Natural killer cell (primary cell): ENCODE results near the gene KLHL24. TPM values are rescaled to one million over a fixed set of nuclear protein-coding genes. Genes with fewer than 3 reads are reported as not detected.
"Not testable (repeated sequence)": the region's sequence is repeated elsewhere in the genome, so short reads cannot be mapped to it uniquely, and the experiment has no call there.

Source experiments
- ATAC-seq, 3 donors: fragments of 150-1000 bp in 2 of 3; fragments of 200-7000 bp in 1 of 3; cut with Tn5 transposase; 1 replicate in 1 of 3; 2 replicates in 2 of 3; pipeline ENCODE4 v1.10.0; 2021; ENCODE audit warnings: mild to moderate bottlenecking in 2 of 3, moderate library complexity in 2 of 3
- DNase-seq, 2 donors: peaks; one replicate each; pipeline versions ENCODE4 v3.0.0 to v3.0.0-alpha.2; 2013 to 2021; ENCODE audit warnings: mixed read lengths in 1 of 2
- H3K27ac ChIP-seq: one replicate; pipeline ENCODE4 v1.5.1; 2013; ENCODE audit warnings: mild to moderate bottlenecking, low read length
- H3K27me3 ChIP-seq: one replicate; pipeline ENCODE4 v1.6.1; 2013; ENCODE audit warnings: low read length; ENCODE audit not compliant: control insufficient read depth, insufficient read depth
- H3K36me3 ChIP-seq: one replicate; pipeline ENCODE4 v1.6.1; 2013; ENCODE audit warnings: low read length; ENCODE audit not compliant: control insufficient read depth, insufficient read depth
- H3K4me1 ChIP-seq: one replicate; pipeline ENCODE4 v1.6.1; 2013; ENCODE audit warnings: low read length; ENCODE audit not compliant: control insufficient read depth, insufficient read depth
- H3K4me3 ChIP-seq: one replicate; pipeline ENCODE4 v1.5.1; 2013; ENCODE audit warnings: low read length
- H3K9me3 ChIP-seq: one replicate; pipeline ENCODE4 v1.6.1; 2013; ENCODE audit warnings: low read length; ENCODE audit not compliant: control insufficient read depth, insufficient read depth
- H3K27ac Mint-ChIP-seq, 2 donors: one replicate each; pipeline ENCODE4 v1.8.0; 2022; ENCODE audit warnings: mild to moderate bottlenecking in 2 of 2, mixed read lengths in 2 of 2, moderate library complexity in 1 of 2
- H3K27me3 Mint-ChIP-seq, 2 donors: one replicate each; pipeline ENCODE4 v1.8.0; 2022; ENCODE audit warnings: low read depth in 2 of 2, mixed read lengths in 2 of 2
- H3K36me3 Mint-ChIP-seq: one replicate; pipeline ENCODE4 v1.8.0; 2022; ENCODE audit warnings: mixed read lengths
- H3K4me1 Mint-ChIP-seq, 2 donors: one replicate each; pipeline ENCODE4 v1.8.0; 2022; ENCODE audit warnings: mixed read lengths in 2 of 2
- H3K4me3 Mint-ChIP-seq: one replicate; pipeline ENCODE4 v1.8.0; 2022; ENCODE audit warnings: mild to moderate bottlenecking, moderate library complexity, mixed read lengths
- H3K9me3 Mint-ChIP-seq, 2 donors: one replicate each; pipeline ENCODE4 v1.8.0; 2022; ENCODE audit warnings: mixed read lengths in 2 of 2
- WGBS: methylation state at CpG from one replicate; pipeline ENCODE4 v1.1.7; 2013; ENCODE audit warnings: missing lambda C conversion rate; ENCODE audit not compliant: insufficient coverage; 5-methylcytosine and 5-hydroxymethylcytosine counted together
- intact Hi-C: fragments of 100-400 bp; cut with micrococcal nuclease; formaldehyde crosslinking; loops from one replicate; pipeline ENCODE4 v1.14.2; 2022
- total RNA-seq, 4 donors: library from RNA; stranded (reverse); fragments of 120-200 nt in 1 of 4; gene quantifications; one replicate each; pipeline versions ENCODE4 v1.2.3 to v1.2.4, GENCODE V29; 2013 to 2022
- TF ChIP-seq, protein P1 (sequence below): fragments of 200-600 bp; IDR thresholded peaks from one replicate; pipeline ENCODE4 v1.8.0; 2022; ENCODE audit warnings: antibody characterized with exemption

Gene KLHL24
- total RNA-seq, 3 donors from 2014 or later (not counting 1 experiment from before 2014, with no cell fraction given) = 140 to 189 (median 177) TPM

DNA sequence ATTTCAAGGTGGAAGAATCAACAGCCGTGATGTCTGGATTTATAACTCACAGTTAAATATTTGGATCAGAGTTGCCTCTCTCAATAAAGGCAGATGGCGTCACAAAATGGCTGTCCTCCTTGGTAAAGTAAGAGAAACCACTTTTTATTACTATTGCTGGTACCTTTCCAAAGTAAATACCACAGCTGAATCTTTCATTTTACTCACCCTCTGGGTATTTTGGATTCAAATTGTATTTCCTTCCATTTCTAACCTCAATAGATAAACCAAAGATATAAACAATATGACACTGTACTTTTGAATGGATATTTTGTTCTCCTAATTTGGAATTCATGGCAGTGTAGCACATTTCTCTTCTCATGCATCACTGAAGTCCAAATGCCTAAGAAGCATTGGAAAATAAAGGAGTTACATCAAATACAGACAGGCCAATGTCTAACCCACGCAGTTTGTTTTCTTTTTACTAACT lies 29.5 kb downstream of the KLHL24 start:
- intact Hi-C loops = no loop called here
- H3K36me3 Mint-ChIP-seq = no peaks in the 10 kb centered on the region
- Histone ChIP-seq H3K4me1 (peaks cover 3% of the 10 kb centered on the region), H3K27ac (no peak overlapping the region), H3K27me3 (no peaks in the 10 kb centered on the region), H3K9me3 (no peaks in the 10 kb centered on the region), H3K36me3 (peaks cover 45% of the 10 kb centered on the region), H3K4me3 (no peak overlapping the region)
- peaks cover 4 to 6% of the 10 kb centered on the region in 2 donors for H3K4me1 Mint-ChIP-seq
- no peaks in the 10 kb centered on the region for H3K9me3 Mint-ChIP-seq
- H3K27ac Mint-ChIP-seq = no peak overlapping the region
- DNase-seq (no peak), ATAC-seq (no peak)
- 94% methylated on average over 3 of the region's 3 CpGs for WGBS
- no peaks in the 10 kb centered on the region for H3K27me3 Mint-ChIP-seq
- TF ChIP-seq, protein P1, sequence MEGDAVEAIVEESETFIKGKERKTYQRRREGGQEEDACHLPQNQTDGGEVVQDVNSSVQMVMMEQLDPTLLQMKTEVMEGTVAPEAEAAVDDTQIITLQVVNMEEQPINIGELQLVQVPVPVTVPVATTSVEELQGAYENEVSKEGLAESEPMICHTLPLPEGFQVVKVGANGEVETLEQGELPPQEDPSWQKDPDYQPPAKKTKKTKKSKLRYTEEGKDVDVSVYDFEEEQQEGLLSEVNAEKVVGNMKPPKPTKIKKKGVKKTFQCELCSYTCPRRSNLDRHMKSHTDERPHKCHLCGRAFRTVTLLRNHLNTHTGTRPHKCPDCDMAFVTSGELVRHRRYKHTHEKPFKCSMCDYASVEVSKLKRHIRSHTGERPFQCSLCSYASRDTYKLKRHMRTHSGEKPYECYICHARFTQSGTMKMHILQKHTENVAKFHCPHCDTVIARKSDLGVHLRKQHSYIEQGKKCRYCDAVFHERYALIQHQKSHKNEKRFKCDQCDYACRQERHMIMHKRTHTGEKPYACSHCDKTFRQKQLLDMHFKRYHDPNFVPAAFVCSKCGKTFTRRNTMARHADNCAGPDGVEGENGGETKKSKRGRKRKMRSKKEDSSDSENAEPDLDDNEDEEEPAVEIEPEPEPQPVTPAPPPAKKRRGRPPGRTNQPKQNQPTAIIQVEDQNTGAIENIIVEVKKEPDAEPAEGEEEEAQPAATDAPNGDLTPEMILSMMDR = no peak
- H3K4me3 Mint-ChIP-seq = no peak overlapping the region

DNA sequence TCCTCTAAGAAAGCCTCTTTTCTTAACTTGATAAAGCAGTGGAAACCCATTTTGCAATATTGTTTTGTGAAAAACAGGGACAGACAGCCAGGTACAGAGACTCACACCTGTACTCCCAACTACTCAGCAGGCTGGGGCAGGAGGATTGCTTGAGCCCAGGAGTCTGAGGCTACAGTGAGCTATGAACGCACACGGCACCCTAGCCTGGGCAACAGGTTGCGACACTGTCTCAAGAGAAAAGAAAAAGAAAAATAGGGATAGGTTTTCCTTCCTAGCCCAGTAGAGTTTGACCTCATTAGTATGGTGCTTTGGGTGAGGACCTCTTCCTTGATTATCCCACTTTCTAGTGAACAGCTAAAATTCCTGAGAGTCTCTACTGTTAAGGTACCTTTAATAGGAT lies 44.6 kb downstream of the KLHL24 start:
- WGBS = 97% methylated on average over 3 of the region's 3 CpGs
- TF ChIP-seq, protein P1 = no peak
- no peaks in the 10 kb centered on the region for H3K4me1 Mint-ChIP-seq
- H3K9me3 Mint-ChIP-seq = no peaks in the 10 kb centered on the region
- H3K27me3 ChIP-seq = no peaks in the 10 kb centered on the region
- H3K27ac ChIP-seq = no peak overlapping the region
- no peak overlapping the region for H3K4me3 ChIP-seq
- H3K9me3 ChIP-seq = no peaks in the 10 kb centered on the region
- H3K27ac Mint-ChIP-seq = no peak overlapping the region
- H3K36me3 ChIP-seq = peaks cover 30% of the 10 kb centered on the region
- no peaks in the 10 kb centered on the region for H3K27me3 Mint-ChIP-seq
- peaks cover 21% of the 10 kb centered on the region for H3K36me3 Mint-ChIP-seq
- intact Hi-C loops = no loop called here
- no peaks in the 10 kb centered on the region for H3K4me1 ChIP-seq
- ATAC-seq = no peak
- H3K4me3 Mint-ChIP-seq = no peak overlapping the region
- no peak for DNase-seq

DNA sequence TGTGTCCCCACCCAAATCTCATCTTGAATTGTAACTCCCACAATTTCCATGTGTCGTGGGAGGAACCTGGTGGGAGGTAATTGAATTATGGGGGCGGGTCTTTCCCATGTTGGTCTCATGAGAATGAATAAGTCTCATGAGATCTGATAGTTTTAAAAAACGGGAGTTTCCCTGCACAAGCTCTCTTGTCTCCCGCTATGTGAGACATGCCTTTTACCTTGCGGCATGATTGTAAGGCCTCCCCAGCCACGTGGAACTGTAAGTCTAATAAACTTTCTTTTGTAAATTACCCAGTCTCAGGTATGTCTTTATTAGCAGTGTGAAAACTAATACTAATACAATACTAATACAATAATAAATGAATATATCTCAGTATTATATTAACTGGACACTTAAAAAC lies 52.3 kb downstream of the KLHL24 start:
- H3K9me3 Mint-ChIP-seq = no peaks in the 10 kb centered on the region
- 97% methylated on average over 4 of the region's 6 CpGs for WGBS
- intact Hi-C loops = no loop called here

DNA sequence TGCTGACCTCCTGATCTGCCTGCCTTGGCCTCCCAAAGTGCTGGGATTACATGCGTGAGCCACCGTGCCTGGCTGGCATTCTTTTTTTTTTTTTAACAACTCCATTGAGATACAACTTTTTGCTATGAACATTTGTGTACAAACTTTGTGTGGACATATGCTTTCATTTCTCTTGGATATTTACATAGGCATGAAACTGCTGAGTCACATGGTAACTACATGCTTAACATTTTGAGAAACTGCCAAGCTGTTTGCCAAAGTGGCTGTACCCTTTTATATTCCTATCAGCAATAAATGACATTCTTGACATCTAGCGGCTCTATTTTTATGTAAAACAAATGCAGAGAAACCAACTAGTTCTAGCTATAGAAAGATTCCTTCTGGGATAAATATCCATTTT lies 53.5 kb downstream of the KLHL24 start:
- intact Hi-C loops = no loop called here
- WGBS = 90% methylated on average over 3 of the region's 3 CpGs
- Histone ChIP-seq H3K4me3 (no peak overlapping the region), H3K27me3 (no peaks in the 10 kb centered on the region), H3K27ac (no peak overlapping the region), H3K4me1 (no peaks in the 10 kb centered on the region), H3K9me3 (no peaks in the 10 kb centered on the region), H3K36me3 (no peaks in the 10 kb centered on the region)
- no peaks in the 10 kb centered on the region for H3K4me1 Mint-ChIP-seq
- TF ChIP-seq, protein P1 = no peak
- H3K4me3 Mint-ChIP-seq = no peak overlapping the region
- no peak for ATAC-seq
- DNase-seq = no peak
- H3K27me3 Mint-ChIP-seq = no peaks in the 10 kb centered on the region
- no peak overlapping the region for H3K27ac Mint-ChIP-seq
- H3K9me3 Mint-ChIP-seq = no peaks in the 10 kb centered on the region
- H3K36me3 Mint-ChIP-seq = no peaks in the 10 kb centered on the region

More for the DNA sequence above, 52.3 kb downstream of the KLHL24 start:
- Histone ChIP-seq H3K4me1 (no peaks in the 10 kb centered on the region), H3K36me3 (no peaks in the 10 kb centered on the region), H3K27me3 (no peaks in the 10 kb centered on the region), H3K4me3 (no peak overlapping the region), H3K9me3 (no peaks in the 10 kb centered on the region), H3K27ac (no peak overlapping the region)
- ATAC-seq = no peak
- no peaks in the 10 kb centered on the region for H3K36me3 Mint-ChIP-seq
- DNase-seq = no peak
- no peak overlapping the region for H3K27ac Mint-ChIP-seq
- H3K27me3 Mint-ChIP-seq = no peaks in the 10 kb centered on the region
- TF ChIP-seq, protein P1 = no peak
- H3K4me1 Mint-ChIP-seq = no peaks in the 10 kb centered on the region
- H3K4me3 Mint-ChIP-seq = no peak overlapping the region

DNA sequence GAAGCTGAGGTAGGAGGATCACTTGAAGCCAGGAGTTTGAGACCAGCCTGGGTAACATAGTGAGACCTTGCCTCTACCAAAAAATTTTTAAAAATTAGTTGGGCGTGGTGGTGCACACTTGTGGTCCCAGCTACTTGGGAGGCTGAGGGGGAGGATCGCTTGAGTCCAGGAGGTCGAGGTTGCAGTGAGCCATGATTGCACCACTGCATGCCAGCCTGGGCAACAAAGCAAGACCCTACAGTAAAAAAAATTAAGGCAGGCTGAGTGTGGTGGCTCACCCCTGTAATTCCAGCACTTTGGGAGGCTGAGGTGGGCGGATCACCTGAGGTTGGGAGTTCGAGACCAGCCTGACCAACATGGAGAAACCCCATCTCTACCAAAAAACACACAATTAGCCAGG lies 54.2 kb downstream of the KLHL24 start:
- intact Hi-C loops, H3K27ac ChIP-seq, H3K4me3 Mint-ChIP-seq, H3K4me3 ChIP-seq, DNase-seq, H3K27me3 ChIP-seq, H3K36me3 Mint-ChIP-seq, H3K9me3 Mint-ChIP-seq, H3K27me3 Mint-ChIP-seq, H3K9me3 ChIP-seq, H3K4me1 Mint-ChIP-seq, H3K4me1 ChIP-seq, H3K36me3 ChIP-seq, H3K27ac Mint-ChIP-seq, ATAC-seq: not testable (repeated sequence)
- WGBS = 96% methylated on average over 5 of the region's 5 CpGs
